Stimulated activated CD4-positive, alpha-beta T cell treated with anti-CD3 and anti-CD28 coated beads, Interleukin-4, amount 100 ng/mL, for 4 hours (primary cell): Measurements from ENCODE around the gene GRM4.
"Not testable (repeated sequence)": the region's sequence is repeated elsewhere in the genome, so short reads cannot be mapped to it uniquely, and the experiment has no call there.

Experiments
- DNase-seq, 2 experiments: peaks; one replicate each; pipeline ENCODE4 v3.0.0-alpha.2; 2020

Gene GRM4

DNA sequence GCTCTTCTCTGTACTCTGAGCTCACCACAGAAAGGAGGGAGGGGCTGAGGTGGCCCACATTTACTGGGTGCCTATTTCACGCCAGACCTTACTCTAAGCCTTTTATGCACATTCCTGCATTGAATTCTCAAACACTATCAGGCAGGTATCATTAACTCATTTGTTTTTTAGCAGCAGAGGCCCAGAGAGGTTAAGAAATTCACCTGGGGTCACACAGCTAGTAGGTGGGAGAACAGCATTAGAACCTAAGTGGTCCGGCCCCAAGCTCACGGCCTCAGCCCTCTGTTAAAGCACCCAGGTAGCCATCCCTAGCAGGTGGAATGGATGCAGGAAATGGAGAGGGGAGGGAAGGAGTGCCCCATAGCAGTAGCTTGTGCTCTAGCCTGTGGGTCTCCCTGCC lies 84.5 kb downstream of the GRM4 start:
- DNase-seq, result no peak

DNA sequence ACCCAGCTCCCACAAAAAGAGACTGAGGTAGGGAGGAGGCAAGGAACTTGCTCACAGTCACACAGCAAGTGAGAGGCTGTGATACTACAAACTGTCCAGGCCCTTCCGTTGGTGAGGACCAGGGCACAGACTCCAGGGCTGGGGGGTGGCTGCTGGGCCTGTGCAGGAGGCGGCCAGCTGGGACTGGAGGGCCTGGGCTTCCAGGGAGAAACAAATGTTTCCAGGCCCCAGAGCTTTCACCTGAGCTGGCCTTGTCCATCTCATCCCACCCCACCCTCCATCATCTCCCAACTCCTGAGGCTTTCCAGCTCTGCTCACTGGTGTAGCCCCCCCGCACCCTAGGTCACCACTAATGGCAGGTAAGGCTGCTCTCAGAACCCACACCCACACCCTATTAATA lies 86.0 kb downstream of the GRM4 start:
- DNase-seq, result no peak

DNA sequence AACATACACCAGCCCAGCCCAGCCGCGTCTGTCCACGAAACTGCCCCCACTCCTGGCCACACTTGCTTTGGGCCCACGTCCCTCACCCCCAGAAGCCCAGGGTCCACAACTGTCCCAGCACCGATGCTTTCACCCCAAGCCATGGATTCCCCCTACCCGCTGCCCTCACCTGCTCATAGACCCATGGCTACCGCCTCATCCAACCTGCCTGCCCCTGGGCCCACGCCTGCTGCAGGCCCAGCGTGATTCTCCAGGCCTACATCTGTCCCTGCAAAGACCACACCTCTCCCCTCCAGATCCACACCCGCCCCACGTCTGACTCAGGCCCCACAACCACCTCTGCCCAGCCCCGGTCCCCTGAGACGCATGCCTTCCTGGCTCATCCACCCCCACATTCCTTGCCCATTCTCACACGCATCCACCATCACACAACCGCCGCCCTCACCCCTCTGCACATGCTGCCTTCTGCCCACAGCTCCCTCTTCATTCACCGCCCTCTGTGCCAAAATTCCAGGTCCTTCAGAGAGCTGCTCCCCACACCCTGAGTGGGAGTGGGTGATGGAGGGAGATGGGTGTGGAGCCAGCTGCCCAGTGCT lies 86.7 kb downstream of the GRM4 start:
- no peak for DNase-seq

DNA sequence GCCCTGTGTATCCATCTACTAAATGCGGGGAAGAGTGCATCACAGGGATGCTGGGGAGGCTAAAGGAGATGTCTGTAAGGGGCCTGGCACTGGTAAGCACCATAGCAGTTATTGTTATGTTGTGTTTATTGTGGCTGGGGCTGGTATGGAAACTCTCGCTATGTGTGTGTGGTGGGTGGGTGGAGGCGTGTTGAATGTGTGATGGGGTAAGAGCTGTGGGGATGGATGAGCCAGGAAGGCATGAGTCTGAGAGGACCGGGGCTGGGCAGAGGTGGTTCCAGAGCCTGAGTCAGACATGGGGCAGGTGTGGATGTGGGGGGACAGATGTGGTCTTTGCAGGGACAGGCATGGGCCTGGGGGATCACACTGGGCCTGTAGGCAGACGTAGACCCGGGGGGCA lies 88.1 kb downstream of the GRM4 start:
- no peak for DNase-seq

DNA sequence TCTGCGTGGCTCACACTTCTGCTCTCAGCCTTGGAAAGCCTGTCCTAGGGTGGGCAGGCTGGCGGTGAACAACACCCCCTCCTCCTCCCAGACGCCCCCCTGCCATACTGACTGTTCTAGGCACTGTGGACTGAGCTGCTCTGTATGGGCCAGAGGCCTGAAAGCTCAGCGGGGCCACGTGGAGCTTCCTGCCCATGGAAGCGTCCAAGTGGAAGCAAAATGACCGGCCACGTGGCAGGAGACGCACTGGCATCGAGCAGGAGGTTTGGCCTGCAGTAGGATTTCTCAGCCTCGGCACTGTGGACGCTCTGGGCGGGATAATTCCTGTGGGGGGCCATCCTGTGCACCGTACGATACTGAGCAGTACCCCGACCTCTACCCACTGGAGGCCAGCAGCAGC lies 88.7 kb downstream of the GRM4 start:
- no peak for DNase-seq

DNA sequence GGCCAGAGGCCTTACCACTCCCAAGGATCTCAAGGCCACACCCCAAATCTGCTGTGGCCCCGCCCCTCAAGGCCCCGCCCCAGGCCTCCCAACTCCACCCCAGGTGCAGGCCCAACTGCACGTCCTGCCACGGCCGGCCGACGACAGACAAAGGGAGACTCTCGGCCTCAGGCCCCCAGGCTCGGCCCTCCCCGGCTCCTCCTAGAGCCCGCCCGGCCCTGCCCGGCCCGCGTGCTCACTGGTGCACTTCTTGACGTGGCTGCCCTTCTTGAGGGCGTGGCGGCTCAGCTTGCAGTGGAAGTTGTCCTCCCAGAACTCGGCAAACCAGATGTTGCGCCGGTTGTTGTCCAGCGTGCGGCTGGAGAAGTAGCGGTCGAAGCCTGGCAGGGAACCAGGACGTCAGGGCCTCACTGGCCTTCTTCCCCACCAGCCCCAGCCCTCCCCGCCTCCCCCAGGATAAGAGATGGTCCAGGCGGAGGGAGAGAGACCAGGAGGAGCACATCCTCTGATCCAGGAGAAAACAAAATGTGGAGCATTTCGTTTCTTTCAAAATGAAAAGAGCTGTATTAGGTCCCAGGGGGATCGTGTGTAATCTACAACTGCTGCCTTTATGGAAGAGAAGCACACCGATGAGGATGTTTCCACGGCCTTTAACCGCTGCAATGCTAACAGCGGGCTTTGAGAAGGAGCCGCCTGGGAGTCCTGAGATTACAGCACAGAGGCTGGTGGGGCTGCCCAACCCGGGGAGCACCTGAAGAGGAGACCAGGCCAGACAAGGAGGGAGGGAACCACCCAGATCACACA lies 89.4 kb downstream of the GRM4 start:
- DNase-seq, result peak in 1 of 2 experiments; percentile 5

DNA sequence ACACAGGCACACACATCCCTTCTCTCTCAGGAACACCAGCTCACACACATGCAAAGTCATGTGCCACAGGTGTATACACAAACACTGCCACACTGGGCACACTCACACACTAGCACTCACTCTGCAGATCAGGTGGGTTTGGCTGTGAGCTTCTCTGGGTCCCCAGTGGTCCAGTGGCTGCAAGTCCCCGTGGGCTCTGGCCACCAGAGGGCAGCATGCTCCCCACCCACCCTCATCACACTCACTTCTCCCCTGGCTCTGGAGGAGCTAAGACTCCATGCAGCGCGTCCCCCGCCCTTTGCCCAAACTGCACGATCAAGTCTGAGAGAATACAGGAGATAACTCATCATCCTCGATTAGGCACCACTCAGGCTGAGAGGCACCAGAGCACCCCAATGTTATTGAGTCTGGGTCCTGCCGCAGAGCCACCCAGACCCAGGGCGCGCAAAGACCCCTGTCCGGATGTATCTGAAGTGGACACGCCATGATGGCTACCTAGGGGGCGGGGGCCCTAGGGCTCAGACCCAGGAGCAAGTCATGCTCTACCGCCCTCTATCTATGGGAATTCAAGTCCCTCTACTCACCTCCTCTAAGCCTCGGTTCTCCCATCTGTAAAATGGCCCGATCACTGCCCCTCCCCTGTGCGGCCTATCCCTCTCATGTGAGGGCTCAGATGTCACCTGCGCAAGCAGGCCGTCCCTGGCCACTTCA lies 90.5 kb downstream of the GRM4 start:
- peak; percentile 55 to 63 for DNase-seq

DNA sequence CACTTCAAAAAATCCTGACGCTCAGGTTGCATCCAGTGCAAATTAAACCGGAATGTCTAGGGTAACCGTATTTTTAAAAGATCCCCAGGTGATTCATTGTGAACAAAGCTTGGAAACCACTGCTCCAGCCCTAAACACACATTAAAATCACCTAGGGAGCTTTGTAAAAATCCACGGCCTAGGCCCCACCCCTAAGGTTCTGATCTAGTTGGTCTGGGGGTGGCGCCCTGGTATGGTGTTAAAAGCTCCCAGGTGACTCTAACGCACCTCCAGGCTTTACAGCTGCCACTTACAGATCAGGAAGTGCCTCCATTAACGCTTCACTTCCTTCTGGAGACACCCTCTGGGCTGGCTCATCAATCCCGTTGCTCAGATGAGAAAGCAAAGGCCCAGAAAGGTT lies 92.2 kb downstream of the GRM4 start:
- no peak for DNase-seq

DNA sequence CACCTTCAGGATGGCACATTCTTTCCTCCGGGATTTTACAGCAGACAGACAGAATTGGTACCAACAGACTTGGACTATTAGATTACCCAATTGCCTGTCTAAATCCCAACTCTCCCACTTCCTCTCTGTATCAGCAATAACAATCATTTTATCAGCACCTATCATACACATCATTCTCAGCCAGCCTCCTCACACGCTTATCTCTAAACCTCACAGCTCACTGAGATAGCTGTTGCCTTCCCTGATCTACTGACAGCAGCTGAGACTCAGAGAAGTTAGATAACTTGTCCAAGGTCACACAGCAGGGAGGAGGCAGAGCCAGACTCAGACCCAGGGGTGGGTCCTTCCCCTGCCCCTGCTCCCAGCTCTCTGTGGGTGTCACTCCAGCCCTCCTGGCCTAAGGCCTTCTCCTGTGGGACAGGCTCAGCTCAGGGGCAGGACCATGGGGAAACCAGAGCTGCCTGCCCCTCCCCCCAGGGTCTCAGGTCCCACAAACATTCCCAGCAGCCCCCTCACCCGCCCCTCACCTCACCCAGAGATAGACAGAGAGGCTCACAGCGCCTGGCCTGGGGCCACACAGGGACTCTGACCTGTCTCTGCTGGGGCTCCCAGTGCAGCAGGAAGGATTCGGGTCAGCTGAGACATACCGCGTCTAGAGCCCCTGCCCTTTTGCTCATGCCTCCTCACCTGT lies 92.8 kb downstream of the GRM4 start:
- no peak for DNase-seq

DNA sequence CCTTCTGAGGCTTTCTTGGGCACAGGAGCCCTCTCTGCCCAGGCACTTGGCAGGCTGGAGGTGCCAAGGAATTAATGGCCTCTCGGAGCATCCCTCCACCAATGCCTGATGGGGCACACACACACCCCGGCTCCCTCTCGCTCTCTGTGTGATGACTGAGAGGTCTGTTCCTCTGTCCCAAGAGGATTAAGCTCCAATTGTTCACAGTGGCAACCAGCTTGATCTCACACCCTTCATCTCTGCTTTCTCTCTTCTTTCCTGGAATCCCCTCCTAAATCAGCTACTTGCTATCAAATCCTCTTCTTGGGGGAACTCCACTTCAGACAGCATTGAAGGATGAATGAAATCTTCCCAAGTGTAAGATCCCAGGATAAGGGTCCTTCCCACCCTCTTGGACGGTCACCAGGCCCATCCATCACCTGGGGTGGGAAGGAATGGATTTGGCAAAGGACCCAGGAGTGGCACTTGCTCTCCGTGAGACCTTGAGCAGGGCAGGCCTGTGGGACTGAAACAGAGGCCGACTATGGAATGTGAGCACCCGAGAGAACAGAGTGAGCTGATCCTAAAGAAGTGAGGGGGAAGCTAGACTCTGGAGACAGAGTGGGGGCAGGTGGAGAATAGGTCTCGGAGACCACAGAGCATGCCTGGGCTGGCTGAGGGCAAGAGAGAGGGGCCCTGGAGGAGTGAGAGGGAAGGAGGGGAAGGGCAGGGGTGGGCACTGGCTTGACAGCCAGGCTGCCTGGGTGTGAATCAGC lies 93.6 kb downstream of the GRM4 start:
- DNase-seq, result no peak

DNA sequence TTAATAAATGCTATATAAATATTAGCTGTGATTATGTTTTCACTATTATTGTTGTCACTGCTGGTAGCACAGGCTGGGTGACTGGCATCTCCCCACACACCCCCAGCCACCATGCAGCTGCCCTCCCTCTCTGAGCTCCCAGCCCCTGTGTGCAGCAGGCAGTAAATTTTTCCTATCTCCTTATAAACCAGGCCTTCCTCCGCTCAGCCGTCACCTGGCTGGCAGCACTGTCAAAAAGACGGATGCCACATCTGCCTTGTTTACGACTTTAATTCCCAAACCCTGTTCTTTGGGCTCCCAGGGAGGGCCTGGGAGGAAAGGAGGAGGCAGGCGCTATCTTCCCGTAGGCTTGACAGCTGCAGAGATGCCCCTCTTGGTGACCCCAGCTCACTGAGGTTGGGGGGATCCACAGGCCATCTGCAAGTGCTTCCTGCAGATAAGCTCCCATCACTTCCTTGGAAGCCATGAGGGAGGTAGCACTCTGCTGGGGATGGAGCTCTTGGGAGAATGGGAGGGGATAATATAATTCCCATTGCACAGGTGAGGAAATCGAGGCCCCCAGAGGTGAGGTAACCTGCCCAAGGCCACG lies 94.5 kb downstream of the GRM4 start:
- no peak for DNase-seq

DNA sequence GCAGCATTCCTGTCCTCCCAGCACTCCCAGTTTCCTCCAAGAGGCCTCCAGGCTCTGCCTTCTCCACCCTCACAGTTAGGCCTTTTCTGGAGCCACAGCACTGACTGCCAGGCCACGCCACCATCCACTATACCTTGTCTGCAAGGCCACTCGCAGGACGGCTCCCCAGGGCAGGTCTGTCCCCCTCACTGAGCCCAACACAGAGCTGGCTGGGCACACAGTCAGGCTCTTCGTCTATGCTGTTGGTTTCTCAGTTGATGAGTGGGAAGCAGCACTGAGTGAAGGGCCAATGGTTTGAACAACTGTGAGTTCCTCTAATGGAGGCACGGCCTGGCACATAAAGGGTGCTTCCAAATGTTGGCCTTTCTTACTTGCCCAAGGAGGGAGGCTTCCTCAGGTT lies 95.2 kb downstream of the GRM4 start:
- DNase-seq, result no peak

DNA sequence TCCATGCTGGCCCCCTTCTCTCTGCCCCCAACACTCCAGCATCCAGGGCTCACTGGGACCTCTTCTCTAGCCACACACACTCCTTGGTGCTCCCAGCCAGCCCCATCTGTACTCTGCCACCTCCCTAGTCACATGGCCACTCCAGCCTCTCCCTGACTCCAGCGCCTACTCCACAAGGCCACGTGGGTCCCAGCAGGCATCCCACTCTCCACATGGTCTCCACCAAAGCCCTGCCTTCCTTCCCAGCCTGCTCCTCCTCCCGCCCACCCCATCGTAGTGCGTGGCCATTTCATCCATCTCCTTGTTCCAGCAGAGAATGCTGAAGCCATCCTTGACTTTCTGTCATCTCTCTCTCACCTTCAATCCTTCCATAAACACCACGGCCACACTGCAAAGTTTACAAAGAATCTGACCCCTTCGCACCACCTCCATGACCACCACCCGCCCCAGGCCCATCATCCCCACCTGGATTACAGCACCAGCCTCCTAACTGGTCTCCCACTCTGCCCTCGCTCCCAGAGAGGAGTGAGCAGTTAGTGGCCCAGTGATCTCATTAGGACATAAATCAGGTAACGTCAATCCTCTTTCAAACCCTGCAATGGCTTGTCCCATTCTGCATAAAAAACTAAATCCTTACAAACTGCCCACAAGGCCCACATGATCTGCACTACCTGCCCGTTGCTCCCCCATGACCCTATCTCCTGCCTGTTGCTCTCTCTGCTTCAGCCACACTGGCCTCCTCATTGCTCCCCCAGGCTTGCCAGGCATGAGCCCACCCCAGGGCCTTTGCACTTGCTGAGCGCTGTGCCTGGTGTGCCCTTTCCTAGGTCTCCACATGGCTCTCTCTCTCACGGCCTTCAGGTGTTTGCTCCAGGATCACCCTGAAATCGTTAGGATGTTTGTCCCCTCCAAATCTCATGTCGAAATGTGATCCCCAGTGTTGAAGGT lies 96.2 kb downstream of the GRM4 start:
- no peak for DNase-seq

DNA sequence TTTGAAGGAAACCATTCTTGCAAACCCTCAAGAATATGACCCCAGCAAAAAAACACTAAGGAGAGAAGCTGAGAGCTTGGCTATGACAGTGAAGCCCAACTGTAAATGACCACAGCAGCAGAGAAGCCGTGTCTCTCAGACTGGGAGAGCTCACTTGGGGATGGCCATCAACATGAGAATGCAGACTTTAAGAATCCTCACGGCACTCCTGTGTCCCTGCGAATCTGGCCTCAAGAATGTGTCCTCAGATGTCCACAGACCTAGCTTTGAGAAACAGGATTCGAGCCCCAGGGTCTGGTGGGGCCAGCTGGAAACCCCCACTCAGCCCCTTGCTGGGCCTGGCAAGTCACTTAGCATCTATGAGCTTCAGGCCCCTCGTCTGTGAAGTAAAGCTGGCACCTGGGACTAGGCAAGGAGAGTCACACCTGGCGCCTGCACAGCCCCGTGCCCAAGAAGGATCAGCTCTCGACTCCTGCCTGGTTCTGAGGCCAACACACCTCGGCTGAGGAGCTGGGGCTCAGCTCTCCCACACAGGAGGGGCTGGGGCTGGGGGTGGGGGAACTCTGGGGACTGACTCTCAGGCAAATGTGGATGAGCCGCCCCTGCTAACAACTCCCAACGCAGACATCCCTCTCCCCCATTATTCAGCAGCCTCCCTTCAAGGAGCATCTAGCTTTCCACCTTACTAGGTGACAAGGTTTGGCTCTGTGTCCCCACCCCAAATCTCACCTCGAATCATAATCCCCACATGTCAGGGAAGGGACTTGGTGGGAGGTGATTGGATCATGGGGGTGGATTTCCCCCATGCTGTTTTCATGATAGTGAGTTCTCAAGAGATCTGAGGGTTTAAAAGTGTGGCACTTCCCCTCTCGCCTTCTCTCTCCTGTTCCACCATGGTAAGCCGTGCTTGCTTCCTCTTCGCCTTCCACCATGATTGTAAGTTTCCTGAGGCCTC lies 97.7 kb downstream of the GRM4 start:
- DNase-seq, result no peak

DNA sequence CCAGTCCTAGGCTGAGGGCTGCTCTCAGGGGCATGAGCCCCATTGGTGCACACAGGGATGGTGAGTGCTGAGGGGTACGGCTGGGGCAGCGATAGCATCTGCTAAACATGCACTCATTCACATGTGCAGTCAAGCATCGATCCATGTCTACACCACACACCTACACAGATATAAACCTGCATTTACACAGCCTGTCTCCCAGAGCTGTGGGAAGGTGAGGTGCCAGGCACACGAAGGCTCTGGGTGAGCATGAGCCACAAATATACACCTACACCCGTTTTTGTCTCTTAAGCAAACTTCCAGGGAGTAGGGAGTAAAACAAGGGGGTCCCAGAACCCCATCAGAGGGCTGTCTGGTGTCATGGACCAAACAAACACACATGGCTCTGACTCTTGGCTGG lies 99.3 kb downstream of the GRM4 start:
- DNase-seq, result no peak

DNA sequence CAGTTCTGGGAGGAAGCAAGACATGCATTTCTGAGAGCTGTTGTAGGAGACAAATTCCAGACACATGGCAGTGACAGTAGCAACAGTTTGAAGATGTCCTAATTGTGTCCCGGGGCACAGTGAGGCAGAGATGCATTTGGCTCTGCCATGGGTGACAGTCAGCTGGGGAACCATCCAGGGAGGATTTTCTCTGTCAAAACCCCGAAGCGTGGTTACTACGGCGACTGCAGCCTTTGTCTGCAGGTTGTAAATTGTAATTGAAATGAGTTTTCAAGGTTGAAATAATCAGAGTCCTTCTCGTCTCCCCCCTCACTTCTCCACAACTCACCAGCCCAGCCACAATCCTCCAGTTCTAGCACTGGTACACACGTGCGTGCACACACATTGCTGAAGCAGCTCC lies 100.1 kb downstream of the GRM4 start:
- no peak for DNase-seq

DNA sequence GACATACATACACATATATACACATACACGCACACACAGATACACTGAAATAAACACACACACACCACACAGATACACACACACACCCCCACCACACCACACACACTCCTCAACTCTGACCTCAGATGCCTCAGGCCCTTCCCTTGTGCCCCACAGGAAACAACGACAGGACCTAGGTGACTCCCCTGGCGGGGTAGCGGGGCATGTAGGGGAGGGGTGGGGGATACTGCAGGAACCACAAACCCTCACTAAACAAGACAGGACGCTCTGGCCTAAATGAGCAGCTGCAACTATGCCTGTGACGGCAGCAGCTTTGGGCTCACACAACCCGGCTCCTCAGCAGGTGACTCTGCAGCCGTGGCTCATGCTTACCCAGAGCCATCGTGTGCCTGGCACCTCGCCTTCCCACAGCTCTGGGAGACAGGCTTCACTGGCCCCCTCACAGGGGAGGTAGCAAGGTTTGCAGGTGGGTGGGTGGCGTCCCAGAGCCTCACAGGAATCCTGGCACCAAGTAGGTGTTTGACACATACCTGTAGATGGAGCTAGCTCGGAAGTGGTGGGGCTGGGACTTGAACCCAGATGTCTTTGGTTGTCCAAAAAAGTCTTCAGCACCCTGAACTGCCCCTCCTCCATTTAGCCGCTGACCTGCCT lies 100.8 kb downstream of the GRM4 start:
- DNase-seq, result no peak

DNA sequence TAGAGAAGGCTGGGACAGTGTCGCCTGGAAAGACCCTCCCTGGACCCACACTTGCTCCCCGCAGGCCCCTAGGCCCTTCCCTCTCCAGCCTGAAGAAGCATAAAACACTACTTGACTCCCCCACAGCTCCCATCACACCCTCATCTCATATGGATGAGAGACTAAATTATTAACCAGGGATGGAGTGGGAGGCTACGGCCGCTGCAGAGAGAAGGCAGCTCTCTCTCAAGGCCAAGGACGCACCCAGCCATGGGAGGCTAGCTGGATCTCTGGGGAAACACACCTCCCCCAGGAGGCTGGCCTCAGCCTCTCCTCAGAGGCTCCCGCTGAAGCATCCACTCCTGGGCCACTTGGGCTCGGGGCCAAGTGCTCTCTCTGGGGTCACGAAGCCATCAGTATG lies 102.5 kb downstream of the GRM4 start:
- no peak for DNase-seq

DNA sequence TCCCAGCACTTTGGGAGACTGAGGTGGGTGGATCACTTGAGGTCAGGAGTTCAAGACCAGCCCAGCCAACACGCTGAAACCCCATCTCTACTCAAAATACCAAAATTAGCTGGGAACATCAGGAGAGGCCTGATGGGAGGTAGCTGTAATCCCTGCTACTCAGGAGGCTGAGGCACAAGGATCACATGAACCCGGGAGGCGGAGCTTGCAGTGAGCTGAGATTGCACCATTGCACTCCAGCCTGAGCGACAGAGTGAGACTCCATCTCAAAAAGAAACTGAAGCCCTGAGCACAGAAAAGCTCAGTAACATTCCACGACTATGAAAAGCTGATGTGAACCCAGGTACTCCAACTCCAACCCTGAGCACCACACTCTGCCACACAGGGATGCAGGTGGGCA lies 103.9 kb downstream of the GRM4 start:
- not testable (repeated sequence) for DNase-seq
